HG03469 (cell line): ENCODE data around the gene NID1.
"Not testable (repeated sequence)": the region's sequence is repeated elsewhere in the genome, so short reads cannot be mapped to it uniquely, and the experiment has no call there.

ENCODE experiments used
- ATAC-seq: cut with Tn5 transposase; IDR thresholded peaks from one replicate; pipeline ENCODE4 v1.9.1; 2021; ENCODE audit warnings: mild to moderate bottlenecking, moderate library complexity, moderate number of reproducible peaks; ENCODE audit not compliant: unreplicated experiment

The NID1 gene

DNA sequence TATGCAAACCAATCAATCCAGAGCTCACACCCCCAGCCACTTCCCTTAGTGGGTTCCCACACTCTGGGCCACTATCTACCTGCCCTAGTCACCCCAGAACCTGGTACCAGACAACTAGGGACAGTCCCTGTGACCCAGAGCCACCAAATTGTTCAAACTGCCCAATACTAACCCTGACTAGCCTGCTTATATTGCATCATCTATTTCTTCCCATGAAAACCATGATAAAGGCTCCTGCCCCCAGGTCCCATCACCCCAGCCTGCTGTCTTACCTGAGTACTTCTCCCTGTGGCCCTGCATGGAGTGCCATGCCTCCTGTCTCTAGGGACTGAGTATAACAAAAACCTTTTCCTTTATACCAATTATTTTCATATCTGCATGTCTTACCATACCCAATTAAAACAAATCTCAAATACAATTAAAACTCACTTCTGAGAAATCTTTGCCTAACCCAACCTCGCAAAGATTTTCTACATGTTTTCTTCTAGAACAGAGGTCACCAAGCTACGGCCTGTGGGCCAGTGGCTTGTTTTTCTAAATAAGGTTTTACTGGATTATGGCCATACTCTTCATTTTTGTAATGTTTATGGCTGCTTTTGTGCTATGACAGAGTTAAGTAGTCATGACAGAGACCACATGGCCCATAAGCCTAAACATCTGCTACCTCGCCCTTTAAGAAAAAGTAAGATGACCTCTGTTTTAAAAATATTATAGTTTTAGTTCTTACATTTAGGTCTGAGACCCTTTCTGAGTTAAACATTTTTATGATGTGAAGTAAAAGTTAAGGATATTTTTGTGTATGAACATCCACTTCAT is 31.0 kb upstream of the NID1 start:
- no peak for ATAC-seq

GRCh38 chr1:236092899-236093298 is 28.0 kb upstream of the NID1 start:
- ATAC-seq, result no peak

GRCh38 chr1:236091933-236092318 is 27.0 kb upstream of the NID1 start:
- ATAC-seq, result no peak

GRCh38 chr1:236090741-236091147 is 25.9 kb upstream of the NID1 start:
- no peak for ATAC-seq

GRCh38 chr1:236089046-236089773 is 24.3 kb upstream of the NID1 start:
- no peak for ATAC-seq

DNA sequence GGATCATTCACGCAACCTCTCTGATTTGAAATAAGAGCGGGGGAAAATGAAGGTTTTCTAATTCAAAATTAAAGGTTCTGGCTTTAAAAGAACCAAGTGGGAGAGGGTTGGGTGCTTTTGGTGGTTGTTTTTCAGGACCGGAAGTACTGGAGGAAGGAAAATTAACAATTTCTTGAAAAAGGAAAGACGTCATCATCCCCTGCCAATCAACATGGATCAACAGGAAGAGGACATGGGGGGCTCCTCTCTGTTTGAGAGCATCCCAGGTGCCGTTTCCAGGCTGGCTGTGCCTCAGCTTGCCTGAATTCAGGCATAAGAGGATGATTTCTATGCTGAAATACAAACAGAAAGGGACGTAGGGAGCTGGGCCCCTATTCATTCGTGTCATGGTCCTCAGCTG is 21.6 kb upstream of the NID1 start:
- no peak for ATAC-seq

DNA sequence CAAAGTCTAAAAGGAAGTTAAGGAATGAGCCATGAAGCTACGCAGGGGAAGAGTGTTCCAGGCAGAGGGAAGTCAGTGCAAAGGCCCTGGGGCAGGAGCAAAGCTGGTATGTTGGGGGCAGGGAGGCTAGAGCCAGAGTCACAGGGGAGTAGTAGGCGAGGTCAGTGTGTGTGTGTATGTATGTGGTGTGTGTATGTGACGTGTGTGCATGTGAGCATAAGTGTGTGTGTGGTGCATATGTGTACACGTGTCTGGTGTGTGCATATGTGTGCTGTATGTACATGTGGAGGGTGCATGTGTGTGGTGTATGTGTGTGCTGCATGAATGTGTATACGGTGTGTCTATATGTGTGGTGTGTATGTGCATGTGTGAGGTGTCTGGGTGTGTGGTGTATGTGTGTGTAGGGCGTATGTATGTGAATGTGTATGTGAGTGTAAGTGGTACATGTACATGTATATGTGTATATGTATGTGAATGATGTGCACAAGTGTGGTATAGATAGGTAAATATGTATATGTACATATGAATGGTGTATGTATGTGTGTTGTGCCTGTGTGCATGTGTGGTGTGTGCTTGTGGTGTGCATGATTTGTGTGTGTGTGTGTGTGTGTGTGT is 20.8 kb upstream of the NID1 start:
- no peak for ATAC-seq

GRCh38 chr1:236084386-236084730 is 19.5 kb upstream of the NID1 start:
- no peak for ATAC-seq

- no peak for ATAC-seq
Observed at GRCh38 chr1:236083650-236084385, 18.9 kb upstream of the NID1 start.

DNA sequence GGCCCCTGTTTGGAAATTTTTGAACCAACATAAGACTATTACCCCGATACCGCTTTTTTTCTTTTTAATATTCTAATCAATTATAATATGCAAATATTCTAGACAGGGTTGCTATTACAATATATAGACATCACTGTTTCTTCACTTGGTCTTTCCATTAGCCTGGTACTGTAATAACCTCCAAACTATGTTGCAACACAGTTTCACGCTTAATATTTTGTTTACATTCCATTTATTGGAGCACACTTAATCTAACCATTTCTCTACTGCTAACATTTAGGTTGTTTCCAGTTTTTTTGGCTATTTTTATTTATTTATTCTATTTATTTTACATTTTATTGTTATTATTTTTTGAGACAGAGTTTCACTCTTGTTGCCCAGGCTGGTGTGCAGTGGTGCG is 17.6 kb upstream of the NID1 start:
- ATAC-seq, result no peak

DNA sequence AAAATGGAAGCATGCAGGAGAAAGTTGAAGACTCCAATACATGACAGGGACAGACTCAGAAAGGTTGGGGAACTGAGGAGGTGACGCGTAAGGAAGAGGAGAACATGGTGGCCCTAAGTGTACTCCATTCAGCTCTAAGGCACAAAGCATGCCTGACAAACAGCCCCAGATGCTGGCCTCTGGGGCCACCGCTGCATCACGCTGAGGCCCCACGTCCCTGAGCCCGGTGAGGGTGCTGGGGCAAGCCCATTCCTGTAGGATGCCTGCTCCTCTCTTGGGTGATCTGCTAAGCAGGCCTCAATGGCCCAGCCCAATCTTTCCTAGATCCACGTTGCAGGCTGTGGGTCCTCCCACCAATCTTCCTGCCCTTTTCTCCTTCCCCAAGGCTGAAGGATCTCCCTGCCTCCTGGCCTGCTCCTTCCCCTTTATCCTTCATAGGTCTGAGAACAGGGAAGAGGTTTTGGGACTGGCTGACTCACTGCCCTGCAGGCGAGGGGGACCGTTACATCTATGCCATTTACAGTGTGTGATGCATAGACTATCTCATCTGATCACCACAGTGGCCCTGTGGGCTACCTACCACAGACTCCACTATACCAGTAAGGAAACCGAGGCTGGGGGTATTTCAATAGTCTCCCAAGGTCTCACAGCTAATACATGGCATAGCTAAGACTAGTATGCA is 16.8 kb upstream of the NID1 start:
- no peak for ATAC-seq

GRCh38 chr1:236079703-236080102 is 14.8 kb upstream of the NID1 start:
- ATAC-seq, result no peak

- ATAC-seq, result no peak
Observed at GRCh38 chr1:236078993-236079392, 14.1 kb upstream of the NID1 start.

- ATAC-seq, result not testable (repeated sequence)
Observed at GRCh38 chr1:236078077-236078476, 13.2 kb upstream of the NID1 start.

DNA sequence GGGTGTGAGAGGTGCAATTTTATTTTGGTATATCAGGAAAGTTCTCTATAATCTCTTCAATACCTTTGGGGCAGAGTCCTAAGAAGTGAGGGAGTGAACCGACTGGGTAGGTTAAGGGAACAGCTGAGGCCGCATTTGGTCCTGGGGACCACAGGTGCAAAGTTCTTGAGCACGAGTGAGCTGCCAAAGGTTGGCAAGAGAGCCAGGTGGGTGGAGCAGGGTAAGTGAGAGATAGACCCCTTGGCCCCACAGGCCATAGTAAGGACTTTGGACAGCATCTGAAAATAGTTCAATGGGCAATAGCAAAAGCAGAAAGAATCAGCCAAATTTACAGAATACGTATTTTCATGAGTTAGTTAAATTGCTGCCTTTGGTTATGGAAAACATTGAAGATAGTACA is 11.0 kb upstream of the NID1 start:
- no peak for ATAC-seq

GRCh38 chr1:236073307-236073897 is 8.5 kb upstream of the NID1 start:
- no peak for ATAC-seq

DNA sequence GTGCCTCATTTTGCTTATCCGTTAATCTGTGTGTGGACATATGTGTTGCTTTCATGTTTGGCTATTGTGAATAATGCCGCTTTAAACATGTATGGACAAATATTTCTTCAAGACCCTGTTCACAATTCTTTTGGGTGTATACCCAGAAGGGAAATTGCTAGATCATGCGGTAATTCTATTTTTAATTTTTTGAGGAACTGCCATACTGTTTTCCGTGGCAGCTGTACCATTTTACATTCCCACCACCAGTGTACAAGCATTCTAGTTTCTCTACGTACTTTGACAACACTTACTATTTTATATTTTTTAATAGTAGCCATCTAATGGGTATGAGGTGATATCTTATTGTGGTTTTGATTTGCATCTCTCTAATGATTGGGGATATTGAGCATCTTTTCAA is 7.1 kb upstream of the NID1 start:
- no peak for ATAC-seq

- no peak for ATAC-seq
Observed at GRCh38 chr1:236070753-236071152, 5.9 kb upstream of the NID1 start.

DNA sequence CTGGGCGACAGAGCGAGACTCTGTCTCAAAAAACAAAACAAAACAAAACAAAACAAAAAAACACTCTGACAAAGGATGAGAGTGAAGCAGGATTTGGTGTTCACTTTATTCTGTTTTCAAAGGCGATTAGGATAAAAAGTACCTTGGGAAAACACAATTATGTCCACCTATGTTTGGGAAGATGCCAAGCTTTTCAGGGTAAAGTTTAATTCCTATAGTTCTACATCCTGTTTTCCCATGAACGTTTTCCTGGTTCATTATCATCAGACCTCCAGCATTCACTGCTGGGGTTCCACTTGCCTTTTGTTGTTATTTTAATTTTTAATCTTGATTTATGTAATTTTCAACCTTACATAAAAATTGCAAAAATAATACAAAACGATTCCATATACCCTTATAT is 4.9 kb upstream of the NID1 start:
- ATAC-seq, result no peak

GRCh38 chr1:236067854-236068454 is 3.1 kb upstream of the NID1 start:
- ATAC-seq, result no peak
